ENCODE results near the gene PGBD5. TPM values are rescaled to one million over a fixed set of nuclear protein-coding genes. Genes with fewer than 3 reads are reported as not detected.
"Not testable (repeated sequence)": the region's sequence is repeated elsewhere in the genome, so short reads cannot be mapped to it uniquely, and the experiment has no call there.

The PGBD5 gene
- total RNA-seq (2013), result 0.21 TPM
- under 1 TPM in 1 of 3 donors, not detected in 2; 0.44 TPM for polyA plus RNA-seq
- 0.14 and 0.64 TPM in 2 replicates for polyA minus RNA-seq
- 0.13 to 9.5 (median 0.59) reads per million in 11 experiments for total RNA-seq

- intact Hi-C loops (cut with micrococcal nuclease), result no loop called here
- Mint-ChIP-seq H3K9me3 (peaks cover 0 to 25% (median 13%) of the 10 kb centered on the region in 7 donors), H3K4me3 (peak within 1 kb of the TSS; percentile 65 to 80), H3K27me3 (ENCODE audit: low read depth in 3 of 3) (peaks cover 54 to 64% (median 56%) of the 10 kb centered on the region in 3 donors), H3K27ac (peak within 1 kb of the TSS in 1 of 7 donors; percentile 75), H3K4me1 (peaks cover 13% of the 10 kb centered on the region), H3K36me3 (peaks cover 3 to 5% of the 10 kb centered on the region in 2 donors)
- Histone ChIP-seq H3K27me3 (ENCODE audit: control insufficient read depth in 2 of 2, insufficient read depth in 2 of 2, low read length in 2 of 2) (peaks cover 60 to 61% of the 10 kb centered on the region in 2 donors), H3K36me3 (replicated peaks in 1 of 2; ENCODE audit: control insufficient read depth in 1 of 2, insufficient read depth in 2 of 2, low read length in 2 of 2) (no peaks in the 10 kb centered on the region), H3K9me3 (replicated peaks in 1 of 2; ENCODE audit: control insufficient read depth in 1 of 2, insufficient read depth in 1 of 2, low read length in 2 of 2) (peaks cover 0 to 33% of the 10 kb centered on the region in 2 donors), H3K4me1 (ENCODE audit: control insufficient read depth in 1 of 2, insufficient read depth in 2 of 2, low read length in 2 of 2) (peaks cover 0 to 4% of the 10 kb centered on the region in 2 donors), H3K9ac (ENCODE audit: insufficient read depth, low read length, poor library complexity, severe bottlenecking) (no peak within 1 kb of the TSS), H3K79me2 (ENCODE audit: insufficient read depth, low read length) (no peaks in the 10 kb centered on the region), H3K4me2 (replicated peaks; ENCODE audit: extremely low read depth, low read length, poor library complexity, severe bottlenecking) (peak within 1 kb of the TSS; percentile 66), H4K20me1 (ENCODE audit: insufficient read depth, low read length) (no peaks in the 10 kb centered on the region), H3K27ac (ENCODE audit: low read depth in 1 of 2, low read length in 2 of 2) (no peak within 1 kb of the TSS), H3K4me3 (replicated peaks in 1 of 3; ENCODE audit: low read depth in 2 of 3, low read length in 3 of 3) (peak within 1 kb of the TSS in 2 of 3 experiments; percentile 58 to 68), H2AFZ (ENCODE audit: insufficient read depth, low read depth, low read length, poor library complexity, severe bottlenecking) (peak within 1 kb of the TSS; percentile 62)
- no peak for TF ChIP-seq CTCF (IDR thresholded peaks at IDR 0.05)
- peak; percentile 8 to 27 (median 22) for DNase-seq
- 2% methylated on average over 81 of the region's 93 CpGs for WGBS (ENCODE audit: insufficient coverage)
These were observed at the start of gene PGBD5 for GRCh38 chr1:230426246-230427093. TSS of gene PGBD5 (minus strand) at chr1:230426332. CDS start at chr1:230425928, 404 bp downstream.

- H3K4me1 Mint-ChIP-seq; intact Hi-C loops (cut with micrococcal nuclease); H3K36me3 ChIP-seq (replicated peaks in 1 of 2; ENCODE audit: control insufficient read depth in 1 of 2, insufficient read depth in 2 of 2, low read length in 2 of 2); H4K20me1 ChIP-seq (ENCODE audit: insufficient read depth, low read length); H3K27me3 ChIP-seq (ENCODE audit: control insufficient read depth in 2 of 2, insufficient read depth in 2 of 2, low read length in 2 of 2); H3K27ac ChIP-seq (ENCODE audit: low read depth in 1 of 2, low read length in 2 of 2); H3K4me2 ChIP-seq (replicated peaks; ENCODE audit: extremely low read depth, low read length, poor library complexity, severe bottlenecking); H3K9me3 ChIP-seq (replicated peaks in 1 of 2; ENCODE audit: control insufficient read depth in 1 of 2, insufficient read depth in 1 of 2, low read length in 2 of 2); H3K79me2 ChIP-seq (ENCODE audit: insufficient read depth, low read length); H3K36me3 Mint-ChIP-seq; H3K4me3 ChIP-seq (replicated peaks in 1 of 3; ENCODE audit: low read depth in 2 of 3, low read length in 3 of 3); H3K9ac ChIP-seq (ENCODE audit: insufficient read depth, low read length, poor library complexity, severe bottlenecking); H2AFZ ChIP-seq (ENCODE audit: insufficient read depth, low read depth, low read length, poor library complexity, severe bottlenecking); H3K4me1 ChIP-seq (ENCODE audit: control insufficient read depth in 1 of 2, insufficient read depth in 2 of 2, low read length in 2 of 2): not testable (repeated sequence)
- no CpG with 5 or more reads among the region's 5 CpGs for WGBS (ENCODE audit: insufficient coverage)
- Mint-ChIP-seq H3K4me3 (peak overlapping the region in 1 of 2 donors; percentile 24), H3K27ac (peak overlapping the region in 2 of 7 donors; percentile 10 to 63), H3K27me3 (ENCODE audit: low read depth in 3 of 3) (peaks cover 8 to 12% (median 11%) of the 10 kb centered on the region in 3 donors), H3K9me3 (peaks cover 2 to 14% (median 8%) of the 10 kb centered on the region in 7 donors)
- DNase-seq, result peak in 2 of 3 donors; percentile 9 to 28
These were observed 48.8 kb upstream of the PGBD5 start for GRCh38 chr1:230474924-230475323.

GRCh38 chr1:230470750-230471149, 44.6 kb upstream of the PGBD5 start:
- H3K27me3 Mint-ChIP-seq (ENCODE audit: low read depth in 3 of 3); H3K36me3 Mint-ChIP-seq; H3K9ac ChIP-seq (ENCODE audit: insufficient read depth, low read length, poor library complexity, severe bottlenecking); H3K4me1 ChIP-seq (ENCODE audit: control insufficient read depth in 1 of 2, insufficient read depth in 2 of 2, low read length in 2 of 2); H4K20me1 ChIP-seq (ENCODE audit: insufficient read depth, low read length); H3K4me3 Mint-ChIP-seq; H3K27ac ChIP-seq (ENCODE audit: low read depth in 1 of 2, low read length in 2 of 2); H3K27ac Mint-ChIP-seq; H3K4me1 Mint-ChIP-seq; H3K36me3 ChIP-seq (replicated peaks in 1 of 2; ENCODE audit: control insufficient read depth in 1 of 2, insufficient read depth in 2 of 2, low read length in 2 of 2); DNase-seq; H2AFZ ChIP-seq (ENCODE audit: insufficient read depth, low read depth, low read length, poor library complexity, severe bottlenecking); H3K27me3 ChIP-seq (ENCODE audit: control insufficient read depth in 2 of 2, insufficient read depth in 2 of 2, low read length in 2 of 2); H3K4me2 ChIP-seq (replicated peaks; ENCODE audit: extremely low read depth, low read length, poor library complexity, severe bottlenecking); H3K4me3 ChIP-seq (replicated peaks in 1 of 3; ENCODE audit: low read depth in 2 of 3, low read length in 3 of 3); intact Hi-C loops (cut with micrococcal nuclease); H3K79me2 ChIP-seq (ENCODE audit: insufficient read depth, low read length); H3K9me3 ChIP-seq (replicated peaks in 1 of 2; ENCODE audit: control insufficient read depth in 1 of 2, insufficient read depth in 1 of 2, low read length in 2 of 2): not testable (repeated sequence)
- WGBS (ENCODE audit: insufficient coverage), result 80% methylated on average over 1 of the region's 1 CpG
- H3K9me3 Mint-ChIP-seq, result peaks cover 8 to 20% (median 16%) of the 10 kb centered on the region in 7 donors

Measured in CD14-positive monocyte (primary cell).